ENCODE results near the gene GTPBP6.
"Not testable (repeated sequence)": the region's sequence is repeated elsewhere in the genome, so short reads cannot be mapped to it uniquely, and the experiment has no call there.

Gene GTPBP6

GRCh38 chrX:352181-352580, 33.6 kb upstream of the GTPBP6 start:
- DNase-seq (ENCODE audit: low spot score) = no peak

DNA sequence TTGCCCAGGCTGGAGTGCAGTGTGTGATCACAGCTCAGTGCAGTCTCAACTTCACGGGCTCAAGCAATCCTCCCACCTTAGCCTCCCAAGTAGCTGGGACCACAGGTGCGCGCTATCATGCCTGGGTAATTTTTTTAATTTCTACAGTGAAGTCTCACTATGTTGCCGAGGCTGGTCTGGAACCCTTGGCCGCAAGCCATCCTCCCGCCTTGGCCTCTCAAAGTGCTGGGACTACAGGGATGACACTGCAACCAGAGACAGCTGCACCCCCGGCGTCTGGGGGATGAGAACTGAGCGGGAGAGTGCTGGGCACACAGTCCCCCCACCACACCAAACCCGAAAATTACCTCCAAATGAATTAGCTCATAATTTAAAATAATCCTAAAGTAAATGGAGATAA, 33.1 kb upstream of the GTPBP6 start:
- no peak for DNase-seq (ENCODE audit: low spot score)

DNA sequence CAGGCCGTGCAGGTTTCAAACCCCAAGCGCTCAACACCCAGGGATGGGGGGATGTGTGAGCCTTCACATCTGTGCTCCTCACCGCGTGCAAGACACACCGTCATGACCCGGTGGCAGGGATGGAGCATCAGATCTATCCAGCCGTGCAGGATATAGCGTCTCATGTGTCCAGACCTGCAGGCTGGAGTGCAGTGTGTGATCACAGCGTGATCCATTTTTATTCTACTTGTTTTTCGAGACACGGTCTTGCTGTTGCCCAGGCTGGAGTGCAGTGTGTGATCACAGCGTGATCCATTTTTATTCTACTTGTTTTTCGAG, 32.7 kb upstream of the GTPBP6 start:
- DNase-seq (ENCODE audit: low spot score) = not testable (repeated sequence)

DNA sequence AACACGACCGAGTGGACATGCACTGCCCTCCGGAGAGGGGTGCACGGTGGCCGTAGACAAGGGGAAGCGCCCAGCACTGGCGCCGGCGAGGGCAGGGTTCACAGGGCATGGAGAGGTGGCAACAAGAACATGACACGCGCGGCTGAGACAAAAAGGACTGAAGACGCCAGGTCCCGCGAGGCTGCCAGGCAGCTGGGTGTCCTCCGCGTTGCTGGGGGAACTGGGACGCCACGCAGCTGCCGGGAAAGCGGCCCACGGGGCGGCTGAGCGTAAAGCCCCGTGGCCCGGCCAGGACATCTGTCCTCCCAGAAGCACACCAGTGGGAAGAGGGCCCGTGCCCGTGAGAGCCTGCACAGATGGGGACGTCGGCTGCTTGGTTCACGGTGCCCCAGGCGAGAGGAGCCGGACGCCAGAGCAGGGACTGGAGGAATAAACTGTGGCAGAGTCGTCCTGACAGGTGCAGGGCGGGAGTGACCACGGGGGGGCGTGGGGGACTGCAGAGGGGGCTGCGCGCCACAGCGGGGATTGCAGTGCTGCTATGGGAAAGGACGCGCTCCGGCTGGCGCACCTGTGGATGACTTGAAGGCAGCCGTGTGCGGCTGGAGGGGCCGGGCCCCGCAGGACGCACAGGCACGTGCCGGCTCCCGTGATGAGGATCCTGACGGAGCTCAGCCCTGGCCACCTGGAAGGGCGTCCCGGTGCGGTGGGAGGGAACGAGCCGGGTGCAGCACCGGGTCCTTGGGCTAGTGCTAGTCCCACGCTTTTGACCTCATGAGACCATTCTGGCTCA, 32.1 kb upstream of the GTPBP6 start:
- no peak for DNase-seq (ENCODE audit: low spot score)

DNA sequence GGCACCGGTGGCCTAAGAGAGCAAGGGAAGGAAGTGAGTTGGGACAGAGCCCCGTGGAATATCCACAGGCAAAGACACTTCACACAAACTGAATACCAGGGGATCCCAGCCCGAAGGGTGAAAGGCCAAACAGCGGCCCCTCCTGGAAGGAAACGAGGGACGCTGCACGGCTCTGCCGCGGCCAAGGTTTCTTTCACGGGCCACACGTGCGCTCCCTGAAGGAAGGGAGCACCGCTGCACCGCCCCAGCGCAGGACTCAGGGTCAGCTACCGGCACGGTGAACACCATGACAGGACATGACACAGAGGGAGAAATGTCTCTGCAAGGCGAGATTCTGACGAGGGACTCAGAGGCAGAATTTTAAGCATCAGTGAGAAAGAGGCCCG, 31.5 kb upstream of the GTPBP6 start:
- no peak for DNase-seq (ENCODE audit: low spot score)

DNA sequence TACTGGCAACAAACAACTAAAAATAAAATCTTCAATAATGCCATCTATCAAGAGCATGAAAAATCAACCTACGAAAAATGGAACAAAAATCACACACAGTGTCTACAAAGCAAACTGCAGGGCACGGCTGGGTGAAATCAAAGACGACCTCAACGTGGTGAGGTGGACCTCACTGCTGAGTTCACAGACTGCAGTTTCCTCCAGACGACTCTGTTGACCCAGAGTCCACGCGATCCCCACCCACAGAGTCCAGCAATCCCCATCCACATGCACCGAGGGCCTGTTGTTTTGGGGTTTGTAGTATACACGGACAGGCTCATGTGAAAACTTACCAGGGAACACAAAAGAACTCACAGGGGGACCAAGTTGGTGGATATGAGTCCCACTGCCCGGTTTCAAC, 31.1 kb upstream of the GTPBP6 start:
- no peak for DNase-seq (ENCODE audit: low spot score)

DNA sequence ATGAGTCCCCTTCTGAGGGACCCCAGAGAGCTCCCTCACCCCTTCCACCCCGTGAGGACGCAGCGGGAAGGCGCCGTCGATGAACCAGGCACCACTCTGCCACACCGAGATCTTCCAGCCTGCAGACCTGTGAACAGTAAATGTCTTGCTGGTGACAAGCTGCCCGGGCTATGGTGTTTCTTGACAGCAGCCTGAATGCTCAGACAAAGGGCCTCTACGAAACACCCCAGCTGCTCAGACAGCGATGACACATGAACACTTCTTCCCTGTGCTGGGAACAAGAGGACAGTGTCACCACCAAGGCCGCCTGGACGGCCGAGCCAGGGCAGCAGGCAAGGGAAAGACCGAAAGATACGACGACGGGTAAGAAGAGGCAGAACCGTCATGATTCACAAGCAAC, 30.6 kb upstream of the GTPBP6 start:
- DNase-seq (ENCODE audit: low spot score) = no peak

DNA sequence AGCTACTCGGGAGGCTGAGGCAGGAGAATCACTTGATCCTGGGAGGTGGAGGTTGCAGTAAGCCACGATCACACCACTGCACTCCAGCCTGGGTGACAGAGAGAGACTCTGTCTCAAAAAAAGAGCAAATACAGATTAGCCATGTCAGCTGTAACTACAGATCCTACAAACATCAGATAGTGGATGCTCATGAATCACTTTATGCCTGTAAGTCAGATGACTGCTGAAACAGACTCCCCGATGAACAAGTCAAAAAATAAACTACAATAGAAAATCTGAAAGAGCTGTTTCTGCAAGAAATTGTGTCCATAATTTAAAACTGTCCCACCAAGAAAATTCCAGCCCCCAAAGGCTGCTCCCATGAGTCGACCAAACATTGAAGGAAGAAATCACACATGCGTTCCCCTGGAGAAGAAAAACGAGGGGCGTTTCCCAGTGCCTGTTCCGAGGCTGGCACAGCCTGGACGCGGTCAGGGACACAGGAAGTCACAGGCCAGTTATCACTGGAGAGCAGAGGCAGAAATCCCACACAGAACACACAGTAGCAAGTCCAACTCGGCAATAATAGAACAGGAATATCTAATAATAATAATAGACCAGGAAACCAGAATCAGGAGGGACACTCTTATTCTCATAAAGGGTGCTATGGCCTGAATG, 30.0 kb upstream of the GTPBP6 start:
- DNase-seq (ENCODE audit: low spot score) = no peak

DNA sequence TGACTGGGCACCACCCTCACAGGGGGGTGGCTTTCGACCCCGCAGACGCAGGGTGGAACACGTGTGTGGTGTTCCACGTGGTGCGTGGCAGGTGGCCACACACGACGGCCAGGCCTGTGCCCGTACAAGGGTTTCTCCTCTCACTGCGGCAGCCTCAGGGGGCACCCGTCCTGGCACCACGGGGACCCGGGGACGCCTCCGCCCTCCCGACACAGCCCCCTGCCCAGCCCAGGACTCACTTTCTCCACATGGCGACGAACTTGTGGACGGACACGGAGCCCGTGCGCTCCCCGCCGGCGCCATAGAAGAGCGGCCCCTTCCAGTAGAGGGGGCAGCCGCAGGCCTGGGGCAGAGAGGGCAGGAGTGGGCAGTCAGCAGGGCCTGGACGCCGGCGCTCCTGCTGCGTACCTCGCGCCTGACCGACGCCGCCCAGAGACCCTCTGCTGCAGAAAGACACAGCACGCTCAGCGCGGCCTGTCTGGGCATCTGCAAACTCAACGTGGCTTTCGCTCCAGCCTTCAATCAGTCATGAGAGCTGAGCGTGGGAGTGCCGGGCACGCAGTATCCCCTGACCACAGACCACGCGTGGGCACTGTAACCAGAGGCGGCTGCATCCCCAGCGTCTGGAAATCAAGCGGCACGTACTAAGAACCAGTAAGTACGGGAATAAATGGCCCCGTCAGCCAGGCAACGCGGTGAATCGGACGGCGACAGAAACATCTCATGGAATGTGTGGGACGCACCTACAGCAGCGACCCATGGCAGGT, 28.9 kb upstream of the GTPBP6 start:
- DNase-seq (ENCODE audit: low spot score) = no peak

- DNase-seq (ENCODE audit: low spot score) = no peak
These were observed 27.6 kb upstream of the GTPBP6 start for GRCh38 chrX:346034-346813.

DNA sequence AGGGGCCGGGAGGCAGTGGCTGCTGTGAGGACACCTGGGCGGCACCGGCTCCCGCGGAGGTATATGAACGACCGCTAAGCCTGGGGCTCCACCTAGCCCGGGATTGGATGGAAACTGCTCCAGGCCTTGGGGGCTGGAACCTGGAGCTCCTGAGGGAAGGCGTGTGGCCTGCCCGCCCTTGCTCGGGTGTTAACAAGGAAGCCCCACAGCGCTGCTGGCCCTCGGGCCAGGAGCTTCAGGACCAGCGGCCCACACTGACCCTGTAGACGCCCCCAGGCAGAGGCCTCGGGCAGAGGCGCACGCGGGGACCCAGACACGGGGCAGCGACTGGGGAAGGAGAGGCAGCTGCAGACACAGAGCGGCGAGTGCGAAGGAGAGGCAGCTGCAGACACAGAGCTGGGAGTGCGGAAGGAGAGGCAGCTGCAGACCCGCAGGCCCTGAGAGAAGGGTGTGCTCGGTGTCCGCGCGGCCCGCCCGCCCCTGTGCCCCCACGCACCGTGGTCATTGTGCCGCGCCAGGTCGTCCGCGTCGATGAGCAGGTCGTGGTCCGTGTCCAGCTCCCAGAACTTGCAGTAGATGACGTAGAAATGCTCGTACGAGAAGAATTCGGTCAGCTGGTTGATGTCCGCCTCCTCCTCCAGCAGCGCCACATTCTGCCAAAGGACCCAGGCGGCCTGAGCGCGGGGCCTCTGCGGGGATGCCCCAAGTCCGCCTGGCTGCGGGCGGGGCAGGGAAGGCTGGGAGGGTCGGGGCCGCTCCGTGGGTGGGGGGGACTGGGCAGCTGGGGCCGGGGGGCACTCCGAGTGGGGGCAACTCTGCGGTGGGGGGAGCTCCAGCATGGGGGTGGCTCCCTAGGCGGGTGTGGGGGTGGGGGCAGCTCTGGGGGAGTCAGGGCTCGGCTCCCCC, 26.7 kb upstream of the GTPBP6 start:
- DNase-seq (ENCODE audit: low spot score) = no peak

- DNase-seq (ENCODE audit: low spot score) = no peak
These were observed 25.8 kb upstream of the GTPBP6 start for GRCh38 chrX:344371-344901.

GRCh38 chrX:341541-342101, 23.0 kb upstream of the GTPBP6 start:
- DNase-seq (ENCODE audit: low spot score) = no peak

- DNase-seq (ENCODE audit: low spot score) = no peak
These were observed 22.2 kb upstream of the GTPBP6 start for GRCh38 chrX:340641-341423.

GRCh38 chrX:340121-340520, 21.5 kb upstream of the GTPBP6 start:
- no peak for DNase-seq (ENCODE audit: low spot score)

DNA sequence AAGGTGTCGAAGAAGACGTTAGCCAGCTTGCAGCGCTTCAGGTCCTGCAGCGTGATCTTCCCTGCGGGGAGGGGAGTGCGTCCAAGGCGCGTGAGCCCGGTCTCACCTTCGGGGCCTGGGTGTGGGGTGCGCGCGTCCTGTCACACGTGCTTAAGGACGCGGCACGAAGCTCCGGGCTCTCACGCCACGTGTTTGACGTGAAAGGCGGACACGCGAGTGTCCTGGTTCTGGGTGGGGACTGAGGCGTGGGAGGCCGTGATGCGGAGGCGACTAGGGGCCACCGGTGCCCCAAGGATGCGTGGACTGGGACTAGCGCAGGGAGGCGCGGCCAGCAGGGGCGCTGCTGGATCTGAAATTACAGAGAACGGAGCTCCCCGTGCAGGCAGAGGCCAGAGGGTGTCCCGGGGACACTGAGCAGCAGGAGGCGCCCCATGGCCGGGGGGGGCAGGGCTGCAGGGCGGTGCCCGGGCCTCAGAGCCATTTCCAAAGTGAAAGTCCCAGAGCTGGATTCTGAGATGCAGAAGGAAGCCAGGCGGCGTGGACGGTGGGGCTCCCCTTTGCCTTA, 20.3 kb upstream of the GTPBP6 start:
- DNase-seq (ENCODE audit: low spot score) = no peak

GRCh38 chrX:338281-338835, 19.8 kb upstream of the GTPBP6 start:
- DNase-seq (ENCODE audit: low spot score) = no peak

- no peak for DNase-seq (ENCODE audit: low spot score)
These were observed 18.8 kb upstream of the GTPBP6 start for GRCh38 chrX:337331-337831.

DNA sequence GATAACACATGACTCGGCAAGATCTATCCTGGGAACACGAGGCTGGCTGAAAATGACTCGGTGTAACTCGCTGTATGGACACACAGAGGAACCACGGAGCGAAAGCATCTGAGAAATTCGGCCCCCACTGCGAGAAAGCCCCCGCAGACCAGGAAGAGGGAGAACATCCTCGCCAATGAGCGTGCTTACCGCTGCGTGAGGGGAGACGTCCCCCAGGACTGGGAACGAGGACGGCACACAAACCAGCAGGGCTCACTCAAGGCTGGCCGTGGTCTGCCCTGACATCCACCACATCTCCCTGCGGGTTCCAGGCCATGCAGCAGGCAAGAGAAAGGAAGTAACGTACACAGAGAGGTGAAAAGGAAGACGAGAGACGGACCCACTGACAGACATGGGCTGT, 17.6 kb upstream of the GTPBP6 start:
- DNase-seq (ENCODE audit: low spot score) = no peak
